HG03354 (cell line): ENCODE data around the gene SH2D1A.
A peak's percentile ranks its signal among the peaks of the same experiment; 100 is the strongest.
"Not testable (repeated sequence)": the region's sequence is repeated elsewhere in the genome, so short reads cannot be mapped to it uniquely, and the experiment has no call there.

Experiments
- ATAC-seq: cut with Tn5 transposase; IDR thresholded peaks from one replicate; pipeline ENCODE4 v1.9.1; 2021; ENCODE audit warnings: mild to moderate bottlenecking; ENCODE audit not compliant: unreplicated experiment, poor library complexity, severe bottlenecking

SH2D1A gene

GRCh38 chrX:124348182-124348581 lies 1.8 kb downstream of the SH2D1A start:
- ATAC-seq: no peak

GRCh38 chrX:124348885-124349453 lies 2.6 kb downstream of the SH2D1A start:
- ATAC-seq: no peak

- no peak for ATAC-seq
Observed at GRCh38 chrX:124354648-124355047, 8.3 kb downstream of the SH2D1A start.

GRCh38 chrX:124358800-124359383 lies 12.5 kb downstream of the SH2D1A start:
- peak; percentile 70 for ATAC-seq

- ATAC-seq: no peak
Observed at GRCh38 chrX:124362072-124362471, 15.7 kb downstream of the SH2D1A start.

GRCh38 chrX:124362761-124363160 lies 16.4 kb downstream of the SH2D1A start:
- no peak for ATAC-seq

GRCh38 chrX:124369722-124370121 lies 23.4 kb downstream of the SH2D1A start:
- ATAC-seq: no peak

- no peak for ATAC-seq
Observed at GRCh38 chrX:124373348-124373747, 27.0 kb downstream of the SH2D1A start.

GRCh38 chrX:124378643-124379042 lies 32.3 kb downstream of the SH2D1A start:
- ATAC-seq: no peak

- ATAC-seq: no peak
Observed at GRCh38 chrX:124383354-124383753, 37.0 kb downstream of the SH2D1A start.

GRCh38 chrX:124386401-124386800 lies 40.0 kb downstream of the SH2D1A start:
- ATAC-seq: no peak

GRCh38 chrX:124388562-124388961 lies 42.2 kb downstream of the SH2D1A start:
- peak; percentile 82 for ATAC-seq

GRCh38 chrX:124392794-124393193 lies 46.4 kb downstream of the SH2D1A start:
- no peak for ATAC-seq

GRCh38 chrX:124393238-124393637 lies 46.9 kb downstream of the SH2D1A start:
- no peak for ATAC-seq

- ATAC-seq: no peak
Observed at GRCh38 chrX:124393659-124394058, 47.3 kb downstream of the SH2D1A start.

- ATAC-seq: peak; percentile 78
Observed at GRCh38 chrX:124395145-124395880, 49.0 kb downstream of the SH2D1A start.

GRCh38 chrX:124401696-124402095 lies 55.3 kb downstream of the SH2D1A start:
- ATAC-seq: no peak

- no peak for ATAC-seq
Observed at GRCh38 chrX:124405868-124406267, 59.5 kb downstream of the SH2D1A start.

GRCh38 chrX:124406294-124407014 lies 60.1 kb downstream of the SH2D1A start:
- ATAC-seq: peak; percentile 94

GRCh38 chrX:124407226-124407625 lies 60.9 kb downstream of the SH2D1A start:
- no peak for ATAC-seq

GRCh38 chrX:124408380-124408779 lies 62.0 kb downstream of the SH2D1A start:
- not testable (repeated sequence) for ATAC-seq
